ENCODE results near the gene MAPK4.

Gene MAPK4

DNA sequence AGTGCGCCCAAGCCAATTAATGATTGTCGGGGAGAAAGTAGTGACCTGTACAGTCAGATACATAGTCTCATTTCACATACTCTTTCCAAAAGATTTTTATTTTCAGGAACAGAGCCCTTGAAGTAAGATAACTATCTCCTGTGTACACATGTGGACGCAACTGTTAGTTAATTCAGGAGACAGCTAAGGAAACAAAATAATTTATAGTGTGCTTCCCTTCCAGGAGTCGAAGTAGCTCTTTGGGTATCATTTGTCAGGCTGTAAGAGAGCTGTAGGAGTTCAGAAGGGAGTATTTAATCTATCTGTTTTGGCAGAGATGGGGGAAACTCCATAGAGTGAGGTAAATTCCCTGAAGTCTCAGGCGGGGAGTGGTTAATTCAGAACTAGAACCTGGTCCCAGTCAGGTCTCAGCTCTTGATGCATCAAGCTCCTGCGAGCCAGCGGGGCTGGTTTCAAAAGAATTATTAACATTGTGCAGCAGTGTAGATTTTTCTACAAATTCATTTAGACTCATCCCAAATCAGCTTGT lies 63.0 kb downstream of the MAPK4 start:
- no peak overlapping the region for H3K4me3 ChIP-seq (ENCODE audit: control insufficient read depth, low read depth, low read length)
- DNase-seq (ENCODE audit: low read depth): no peak
- TF ChIP-seq CTCF (conservative IDR thresholded peaks at IDR 0.05; ENCODE audit: control insufficient read depth, insufficient read depth, low read depth, low read length): no peak

DNA sequence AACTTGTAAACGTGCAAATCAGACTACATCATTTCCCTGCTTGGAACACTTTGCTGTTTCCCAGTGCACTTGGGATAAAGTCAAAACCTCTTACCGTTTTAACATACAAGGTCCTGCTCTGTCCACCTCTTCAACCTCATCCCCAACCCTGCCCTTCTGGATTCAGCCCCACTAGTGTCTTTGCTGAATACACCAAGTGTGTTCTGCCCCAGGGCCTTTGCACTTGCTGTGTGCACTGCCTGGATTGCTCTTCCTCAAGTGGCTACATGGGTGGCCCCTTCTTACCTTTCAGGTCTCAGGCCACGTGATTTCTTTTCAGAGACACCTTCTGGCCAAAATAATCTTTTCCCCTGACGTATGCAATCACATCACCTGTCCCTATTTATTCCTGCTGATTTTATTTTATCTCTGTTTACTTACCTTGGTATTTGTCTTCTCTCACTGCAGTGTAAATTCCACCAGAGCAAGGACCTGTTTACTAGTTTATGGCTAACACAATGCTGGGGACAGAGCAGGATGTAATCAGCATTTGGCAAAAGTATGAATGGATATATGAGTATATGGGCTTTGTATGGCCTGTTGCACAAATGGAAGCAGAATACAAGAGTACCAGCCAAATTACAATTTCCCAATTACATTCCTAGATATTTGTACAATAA lies 63.9 kb downstream of the MAPK4 start:
- H3K4me3 ChIP-seq (ENCODE audit: control insufficient read depth, low read depth, low read length): no peak overlapping the region
- no peak for DNase-seq (ENCODE audit: low read depth)
- TF ChIP-seq CTCF (conservative IDR thresholded peaks at IDR 0.05; ENCODE audit: control insufficient read depth, insufficient read depth, low read depth, low read length): no peak

- no peak for TF ChIP-seq CTCF (conservative IDR thresholded peaks at IDR 0.05; ENCODE audit: control insufficient read depth, insufficient read depth, low read depth, low read length)
- DNase-seq (ENCODE audit: low read depth): no peak
- no peak overlapping the region for H3K4me3 ChIP-seq (ENCODE audit: control insufficient read depth, low read depth, low read length)
Measured at GRCh38 chr18:50624981-50625380, 65.1 kb downstream of the MAPK4 start.

- no peak for TF ChIP-seq CTCF (conservative IDR thresholded peaks at IDR 0.05; ENCODE audit: control insufficient read depth, insufficient read depth, low read depth, low read length)
- DNase-seq (ENCODE audit: low read depth): no peak
- H3K4me3 ChIP-seq (ENCODE audit: control insufficient read depth, low read depth, low read length): no peak overlapping the region
Measured at GRCh38 chr18:50626317-50626716, 66.4 kb downstream of the MAPK4 start.

- no peak for DNase-seq (ENCODE audit: low read depth)
- H3K4me3 ChIP-seq (ENCODE audit: control insufficient read depth, low read depth, low read length): no peak overlapping the region
- no peak for TF ChIP-seq CTCF (conservative IDR thresholded peaks at IDR 0.05; ENCODE audit: control insufficient read depth, insufficient read depth, low read depth, low read length)
Measured at GRCh38 chr18:50627594-50628532, 68.0 kb downstream of the MAPK4 start.

DNA sequence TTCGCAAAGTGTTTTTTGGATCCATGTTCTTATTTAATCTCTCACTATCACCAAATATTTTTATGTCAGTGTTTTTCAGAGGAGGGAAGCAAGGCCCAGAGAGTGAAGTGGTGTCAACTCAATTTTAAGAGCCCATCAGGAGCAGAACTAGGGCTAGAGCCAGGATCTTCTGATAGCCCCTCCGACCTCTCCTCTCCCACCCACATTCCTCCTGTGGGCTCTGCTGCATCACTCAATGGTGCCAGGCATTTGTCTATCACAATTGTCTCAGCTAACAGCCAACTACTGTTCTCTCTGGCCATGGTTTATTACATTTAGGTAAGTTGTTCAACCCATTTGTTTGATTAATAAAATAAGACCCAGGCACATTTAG lies 68.6 kb downstream of the MAPK4 start:
- H3K4me3 ChIP-seq (ENCODE audit: control insufficient read depth, low read depth, low read length): no peak overlapping the region
- no peak for TF ChIP-seq CTCF (conservative IDR thresholded peaks at IDR 0.05; ENCODE audit: control insufficient read depth, insufficient read depth, low read depth, low read length)
- DNase-seq (ENCODE audit: low read depth): no peak
